SK-N-MC (cell line): ENCODE results near the gene PPM1L.

Experiments used
- EZH2 ChIP-seq: fragments of 200-600 bp; sonication (generic); IDR thresholded peaks from one replicate; pipeline ENCODE4 v1.6.1; 2017; ENCODE audit warnings: antibody characterized with exemption
- POLR2AphosphoS5 ChIP-seq: IDR thresholded peaks from 2 replicates; pipeline ENCODE4 v1.6.1; 2012; ENCODE audit warnings: mild to moderate bottlenecking, low read depth, low read length, borderline replicate concordance

DNA sequence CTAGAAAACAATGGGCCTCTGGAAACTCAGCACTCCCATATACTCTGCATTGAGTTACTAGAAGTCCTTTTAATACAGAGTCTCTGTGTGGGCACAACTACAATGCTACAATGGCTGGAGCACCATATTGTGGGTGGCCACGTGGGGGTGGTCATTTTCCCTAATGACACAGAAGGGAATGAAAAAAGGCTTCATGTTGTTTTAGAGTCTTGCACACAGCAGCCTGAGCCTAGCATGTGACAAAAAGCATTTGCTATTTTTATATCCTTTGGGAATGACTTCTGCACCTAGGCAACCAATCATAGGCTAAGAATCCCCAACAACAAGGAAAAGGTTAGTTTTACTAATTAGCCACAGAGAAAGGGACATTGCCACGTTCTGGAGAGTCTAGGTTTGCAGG lies 120.6 kb downstream of the PPM1L start:
- no peak for TF ChIP-seq POLR2AphosphoS5
- no peak for TF ChIP-seq EZH2
